ENCODE results near the gene MBOAT1. TPM values are rescaled to one million over a fixed set of nuclear protein-coding genes. Genes with fewer than 3 reads are reported as not detected.

The MBOAT1 gene
- total and polyA plus RNA-seq, 2 of the 13 experiments (the other 11 are each of a cell fraction or from before 2014, with no cell fraction given) = not detected

- WGBS (ENCODE audit: low lambda C conversion rate) = 2% methylated on average over 3 of the region's 3 CpGs
- no peaks in the 10 kb centered on the region for H3K4me1 ChIP-seq (ENCODE audit: insufficient read depth, low read length)
- ChIA-PET CTCF (ENCODE audit: low intra/inter-chr PET ratio, low total read pairs) (no interaction called here), POLR2A (no interaction called here)
- intact Hi-C loops (cut with micrococcal nuclease; ENCODE audit: unreplicated experiment) (loop anchor here (5.0 kb wide), 1 partner anchor 1720 kb away; no protein-coding TSS in a partner anchor), in situ Hi-C loops (cut with HindIII; ENCODE audit: extremely low pct_ligation_motif_present, low pct_unique_long_range_greater_than_20kb) (no loop called here)
- H3K27me3 ChIP-seq (ENCODE audit: control insufficient read depth in 1 of 2, insufficient read depth in 2 of 2, low read length in 2 of 2) = peaks cover 0 to 3% of the 10 kb centered on the region in 2 experiments; a peak in 1 of 5 replicates
- H2AFZ ChIP-seq (ENCODE audit: low read length) = no peak overlapping the region
- no peaks in the 10 kb centered on the region for H3K9me3 ChIP-seq (ENCODE audit: low read length)
- no peak overlapping the region for H3K9ac ChIP-seq (ENCODE audit: insufficient read depth, low read depth, low read length)
- H4K20me1 ChIP-seq (ENCODE audit: insufficient read depth, low read length) = no peaks in the 10 kb centered on the region
- no peaks in the 10 kb centered on the region for H3K36me3 ChIP-seq (replicated peaks in 1 of 2; ENCODE audit: control insufficient read depth in 1 of 2, insufficient read depth in 2 of 2, low read length in 2 of 2)
- FAIRE-seq (no peak), ATAC-seq (no peak), DNase-seq (ENCODE audit: low spot score) (no peak)
- no peaks in the 10 kb centered on the region for H3K79me2 ChIP-seq (ENCODE audit: insufficient read depth, low read length)
- TF ChIP-seq TBL1XR1 (IDR thresholded peaks at IDR 0.05; ENCODE audit: borderline replicate concordance, low read length, partially characterized antibody) = no peak
- no peak for TF ChIP-seq MYC (CRISPR knock-in tag; IDR thresholded peaks at IDR 0.05; ENCODE audit: borderline replicate concordance)
- TF ChIP-seq MZF1 (CRISPR knock-in tag; IDR thresholded peaks at IDR 0.05; ENCODE audit: borderline replicate concordance) = no peak
- TF ChIP-seq ZNF20 (CRISPR knock-in tag; IDR thresholded peaks at IDR 0.05) = no peak
- TF ChIP-seq GATAD2A (CRISPR knock-in tag; IDR thresholded peaks at IDR 0.05) = no peak
- no peak for TF ChIP-seq ZNF280B (CRISPR knock-in tag; IDR thresholded peaks at IDR 0.05; ENCODE audit: borderline replicate concordance)
- no peak for TF ChIP-seq PHF8 (CRISPR knock-in tag; IDR thresholded peaks at IDR 0.05)
- no peak for TF ChIP-seq BHLHE40 (IDR thresholded peaks at IDR 0.05; ENCODE audit: low read length)
- no peak for TF ChIP-seq THYN1 (CRISPR knock-in tag; IDR thresholded peaks at IDR 0.05; ENCODE audit: borderline replicate concordance, low read depth)
- no peak for TF ChIP-seq DMTF1 (CRISPR knock-in tag; IDR thresholded peaks at IDR 0.05)
- TF ChIP-seq HIC2 (CRISPR knock-in tag; IDR thresholded peaks at IDR 0.05; ENCODE audit: low read depth) = no peak
- TF ChIP-seq HNF4G (IDR thresholded peaks at IDR 0.05; ENCODE audit: borderline replicate concordance, low read depth, low read length) = no peak
- no peak for TF ChIP-seq HNF4G (CRISPR knock-in tag; IDR thresholded peaks at IDR 0.05; ENCODE audit: borderline replicate concordance, low read depth)
- TF ChIP-seq TP53 (CRISPR knock-in tag; conservative IDR thresholded peaks at IDR 0.05) = no peak
- TF ChIP-seq ZNF615 (CRISPR knock-in tag; IDR thresholded peaks at IDR 0.05; ENCODE audit: borderline replicate concordance) = no peak
- no peak for TF ChIP-seq TEF (CRISPR knock-in tag; IDR thresholded peaks at IDR 0.05)
- no peak for TF ChIP-seq KMT2B (CRISPR knock-in tag; IDR thresholded peaks at IDR 0.05)
- no peak for TF ChIP-seq SP140L (CRISPR knock-in tag; IDR thresholded peaks at IDR 0.05; ENCODE audit: borderline replicate concordance)
- TF ChIP-seq ZSCAN12 (CRISPR knock-in tag; IDR thresholded peaks at IDR 0.05) = no peak
- H3K4me2 ChIP-seq (ENCODE audit: low read depth, low read length) = no peak overlapping the region
- BruUV-seq (replicated peaks) = no TSS peak
- H3K4me3 ChIP-seq (replicated peaks in 1 of 3; ENCODE audit: insufficient read depth in 1 of 3, low read depth in 2 of 3, low read length in 3 of 3) = no peak overlapping the region
- H3K27ac ChIP-seq (ENCODE audit: extremely low read length, insufficient read depth, low read length) = no peak overlapping the region
These were observed 75.0 kb downstream of the MBOAT1 start for GRCh38 chr6:20137240-20137639.

Data from HepG2 (cell line).